ENCODE measurements around the gene PIGK.

Gene PIGK

DNA sequence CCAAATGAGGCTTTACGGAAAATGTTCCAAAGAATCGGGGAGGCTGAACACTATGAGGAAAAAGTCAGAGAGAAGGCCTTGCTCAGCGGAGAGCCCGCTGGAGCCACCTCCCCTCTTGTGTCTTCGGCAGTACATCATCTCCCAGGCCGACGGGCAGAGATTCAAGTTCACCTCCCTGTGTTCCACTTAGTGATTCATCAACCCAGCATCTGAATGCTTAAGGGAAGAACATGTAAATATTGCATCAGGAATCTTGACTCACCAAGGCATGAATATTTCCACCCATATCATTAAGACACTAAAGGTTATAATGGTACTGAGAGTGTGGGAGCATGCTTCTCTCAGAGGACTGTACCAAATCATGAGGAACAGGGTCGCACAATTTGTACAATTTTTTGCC, 179.5 kb downstream of the PIGK start:
- DNase-seq = no peak
- TF ChIP-seq, protein P1, sequence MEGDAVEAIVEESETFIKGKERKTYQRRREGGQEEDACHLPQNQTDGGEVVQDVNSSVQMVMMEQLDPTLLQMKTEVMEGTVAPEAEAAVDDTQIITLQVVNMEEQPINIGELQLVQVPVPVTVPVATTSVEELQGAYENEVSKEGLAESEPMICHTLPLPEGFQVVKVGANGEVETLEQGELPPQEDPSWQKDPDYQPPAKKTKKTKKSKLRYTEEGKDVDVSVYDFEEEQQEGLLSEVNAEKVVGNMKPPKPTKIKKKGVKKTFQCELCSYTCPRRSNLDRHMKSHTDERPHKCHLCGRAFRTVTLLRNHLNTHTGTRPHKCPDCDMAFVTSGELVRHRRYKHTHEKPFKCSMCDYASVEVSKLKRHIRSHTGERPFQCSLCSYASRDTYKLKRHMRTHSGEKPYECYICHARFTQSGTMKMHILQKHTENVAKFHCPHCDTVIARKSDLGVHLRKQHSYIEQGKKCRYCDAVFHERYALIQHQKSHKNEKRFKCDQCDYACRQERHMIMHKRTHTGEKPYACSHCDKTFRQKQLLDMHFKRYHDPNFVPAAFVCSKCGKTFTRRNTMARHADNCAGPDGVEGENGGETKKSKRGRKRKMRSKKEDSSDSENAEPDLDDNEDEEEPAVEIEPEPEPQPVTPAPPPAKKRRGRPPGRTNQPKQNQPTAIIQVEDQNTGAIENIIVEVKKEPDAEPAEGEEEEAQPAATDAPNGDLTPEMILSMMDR (IDR thresholded peaks at IDR 0.05) = no peak

DNA sequence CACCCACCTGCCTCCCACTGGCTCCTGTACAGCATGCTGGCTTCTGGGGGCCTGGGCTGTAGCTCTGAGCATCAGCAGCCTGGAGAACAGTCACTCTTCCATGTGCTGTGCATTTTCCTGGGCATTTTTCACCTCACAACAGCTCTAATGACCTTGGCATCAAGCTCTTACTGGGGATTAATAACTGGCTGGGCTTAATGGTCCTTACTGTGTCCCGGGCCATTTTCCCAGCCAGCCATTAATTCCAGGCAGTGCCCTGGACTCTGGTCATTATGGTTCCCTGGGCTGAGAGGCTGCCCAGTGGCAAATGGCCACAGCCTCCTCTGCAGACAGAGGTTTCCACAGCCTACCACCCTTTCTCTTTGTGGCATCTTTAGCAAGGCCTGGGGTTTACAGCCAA, 180.1 kb downstream of the PIGK start:
- H3K9me3 ChIP-seq = no peaks in the 10 kb centered on the region
- TF ChIP-seq, protein P1 (IDR thresholded peaks at IDR 0.05) = no peak
- H3K36me3 ChIP-seq = no peaks in the 10 kb centered on the region
- no peak for DNase-seq
- H3K27ac ChIP-seq = no peak overlapping the region
- H3K4me3 ChIP-seq = no peak overlapping the region
- H3K27me3 ChIP-seq = no peaks in the 10 kb centered on the region
- intact Hi-C loops (cut with DNase I; ENCODE audit: low total_unique reads) = no loop called here
- H3K4me1 ChIP-seq = no peaks in the 10 kb centered on the region

More for the DNA sequence above, 179.5 kb downstream of the PIGK start:
- H3K9me3 ChIP-seq = no peaks in the 10 kb centered on the region
- H3K4me1 ChIP-seq = no peaks in the 10 kb centered on the region
- H3K4me3 ChIP-seq = no peak overlapping the region
- H3K27me3 ChIP-seq = no peaks in the 10 kb centered on the region
- H3K36me3 ChIP-seq = no peaks in the 10 kb centered on the region
- intact Hi-C loops (cut with DNase I; ENCODE audit: low total_unique reads) = no loop called here
- H3K27ac ChIP-seq = no peak overlapping the region

Measured in tibial artery (tissue), 4 donors.